Mesendoderm (in vitro differentiated cells): Measurements from ENCODE around the gene SLAMF8.

ENCODE experiments used
- DNase-seq: peaks from one replicate; pipeline ENCODE4 v3.0.0; 2013
- H2AK5ac ChIP-seq: 2 replicates; pipeline ENCODE4 v1.6.1; 2013; ENCODE audit warnings: low read length, inconsistent platforms
- H2BK120ac ChIP-seq: 2 replicates; pipeline ENCODE4 v1.6.1; 2013; ENCODE audit warnings: low read depth, mild to moderate bottlenecking, low read length, moderate library complexity, mixed read lengths
- H2BK15ac ChIP-seq: replicated peaks from 2 replicates; pipeline ENCODE4 v1.6.1; 2013; ENCODE audit warnings: low read depth, mild to moderate bottlenecking, moderate library complexity
- H2BK5ac ChIP-seq: 2 replicates; pipeline ENCODE4 v1.6.1; 2013; ENCODE audit warnings: low read length, inconsistent platforms
- H3K18ac ChIP-seq: 2 replicates; pipeline ENCODE4 v1.6.1; 2013; ENCODE audit warnings: mild to moderate bottlenecking, low read length, mixed read lengths
- H3K23ac ChIP-seq: one replicate; pipeline ENCODE4 v1.6.1; 2013; ENCODE audit warnings: low read length
- H3K27ac ChIP-seq: 2 replicates; pipeline ENCODE4 v1.5.1; 2013; ENCODE audit warnings: low read depth, mild to moderate bottlenecking, inconsistent platforms, low read length, moderate library complexity
- H3K27me3 ChIP-seq: 2 replicates; pipeline ENCODE4 v1.6.1; 2013; ENCODE audit warnings: low read length, control low read depth, mild to moderate bottlenecking, inconsistent platforms; ENCODE audit not compliant: insufficient read depth, poor library complexity
- H3K36me3 ChIP-seq: 2 replicates; pipeline ENCODE4 v1.6.1; 2013; ENCODE audit warnings: low read length, inconsistent platforms; ENCODE audit not compliant: control insufficient read depth, insufficient read depth
- H3K4ac ChIP-seq: one replicate; pipeline ENCODE4 v1.6.1; 2013; ENCODE audit warnings: low read depth, mild to moderate bottlenecking, low read length, moderate library complexity
- H3K4me1 ChIP-seq: 2 replicates; pipeline ENCODE4 v1.6.1; 2013; ENCODE audit warnings: low read depth, low read length, inconsistent platforms; ENCODE audit not compliant: control insufficient read depth
- H3K4me2 ChIP-seq: 2 replicates; pipeline ENCODE4 v1.6.1; 2013; ENCODE audit warnings: low read length
- H3K4me3 ChIP-seq: 2 replicates; pipeline ENCODE4 v1.5.1; 2013; ENCODE audit warnings: mild to moderate bottlenecking, low read length
- H3K56ac ChIP-seq: one replicate; pipeline ENCODE4 v1.6.1; 2013; ENCODE audit warnings: low read length
- H3K79me1 ChIP-seq: 2 replicates; pipeline ENCODE4 v1.6.1; 2013; ENCODE audit warnings: low read length, inconsistent platforms
- H3K79me2 ChIP-seq: 2 replicates; pipeline ENCODE4 v1.6.1; 2013; ENCODE audit warnings: mild to moderate bottlenecking, low read length; ENCODE audit not compliant: control insufficient read depth, insufficient read depth
- H3K9ac ChIP-seq: 2 replicates; pipeline ENCODE4 v1.6.1; 2013; ENCODE audit warnings: low read length, inconsistent platforms
- H4K5ac ChIP-seq: one replicate; pipeline ENCODE4 v1.6.1; 2013; ENCODE audit warnings: low read length
- H4K8ac ChIP-seq: one replicate; pipeline ENCODE4 v1.6.1; 2013; ENCODE audit warnings: low read depth, mild to moderate bottlenecking, control low read depth, low read length, moderate library complexity
- WGBS: extraction: QIAGEN DNeasy Blood & Tissue Kit; methylation state at CpG from one replicate; pipeline ENCODE4 v1.1.7; 2013; ENCODE audit warnings: low lambda C conversion rate, missing lambda C conversion rate; ENCODE audit not compliant: insufficient coverage; ENCODE audit errors: extremely low coverage; 5-methylcytosine and 5-hydroxymethylcytosine counted together

Gene SLAMF8

GRCh38 chr1:159856576-159856975, 29.9 kb downstream of the SLAMF8 start:
- Histone ChIP-seq H3K4me3 (no peak overlapping the region), H3K27me3 (peaks cover 3% of the 10 kb centered on the region), H3K4ac (no peak overlapping the region), H2BK120ac (no peak overlapping the region), H3K23ac (no peak overlapping the region), H2BK15ac (no peak overlapping the region), H2BK5ac (no peak overlapping the region), H2AK5ac (no peak overlapping the region), H4K8ac (no peak overlapping the region), H3K4me1 (no peaks in the 10 kb centered on the region), H3K18ac (no peak overlapping the region), H3K79me2 (no peaks in the 10 kb centered on the region), H3K4me2 (no peak overlapping the region), H3K79me1 (no peaks in the 10 kb centered on the region), H3K36me3 (no peaks in the 10 kb centered on the region), H4K5ac (no peak overlapping the region), H3K9ac (no peak overlapping the region), H3K56ac (no peak overlapping the region), H3K27ac (no peak overlapping the region)
- no peak for DNase-seq
- WGBS = no CpG with 5 or more reads among the region's 1 CpG

DNA sequence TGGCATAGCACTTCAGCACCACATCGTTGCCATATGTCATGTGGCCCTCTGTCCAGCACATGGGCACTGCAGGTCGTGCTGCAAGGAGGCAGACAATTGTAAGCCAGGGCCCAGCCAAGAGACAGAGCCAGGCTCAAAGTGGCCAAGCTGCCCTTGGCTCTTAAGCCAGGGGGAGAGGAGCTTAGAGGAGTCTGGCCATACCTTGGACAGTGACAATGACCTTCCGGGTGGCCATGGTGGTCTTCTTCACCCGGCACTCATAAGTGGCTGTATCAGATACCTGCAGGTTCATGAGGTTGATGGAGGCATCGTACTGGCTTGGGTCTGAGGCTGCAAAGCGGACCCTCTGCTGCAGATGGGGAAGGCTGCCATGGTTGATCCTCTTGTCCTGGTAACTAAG, 31.2 kb downstream of the SLAMF8 start:
- no CpG with 5 or more reads among the region's 6 CpGs for WGBS

DNA sequence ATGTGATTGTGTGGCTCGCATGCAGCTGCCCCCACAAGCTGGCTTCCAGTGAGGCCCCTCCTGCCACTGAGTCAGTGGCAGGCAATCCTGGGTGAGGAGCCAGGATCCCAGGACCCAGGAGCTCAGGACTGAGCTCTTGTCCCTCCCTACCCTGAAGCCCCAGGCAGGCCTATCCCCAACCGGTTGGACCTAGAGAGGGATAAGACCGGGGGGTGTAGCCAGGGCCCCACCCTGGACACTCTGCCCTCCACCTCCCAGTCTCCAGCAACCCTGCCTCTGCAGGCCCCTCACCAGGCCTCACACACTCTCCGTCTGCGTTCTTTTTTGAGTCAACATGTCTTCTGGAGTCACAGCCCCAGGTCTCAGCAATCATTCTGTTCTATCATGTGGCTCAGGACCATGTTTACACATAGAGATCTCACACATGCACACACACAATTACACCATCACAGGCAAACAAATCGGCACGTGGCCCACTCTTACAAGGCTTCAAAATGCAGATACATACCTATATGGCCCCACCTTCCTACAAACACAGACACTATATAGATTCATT, 33.2 kb downstream of the SLAMF8 start:
- Histone ChIP-seq H2BK5ac (no peak overlapping the region), H3K27me3 (peaks cover 3% of the 10 kb centered on the region), H3K4me3 (no peak overlapping the region), H4K5ac (no peak overlapping the region), H4K8ac (no peak overlapping the region), H3K56ac (no peak overlapping the region), H3K23ac (no peak overlapping the region), H3K4ac (no peak overlapping the region), H3K9ac (no peak overlapping the region), H3K79me1 (no peaks in the 10 kb centered on the region), H2BK15ac (no peak overlapping the region), H3K4me1 (no peaks in the 10 kb centered on the region), H3K36me3 (no peaks in the 10 kb centered on the region), H2BK120ac (no peak overlapping the region), H3K18ac (no peak overlapping the region), H3K79me2 (no peaks in the 10 kb centered on the region), H3K27ac (no peak overlapping the region), H2AK5ac (no peak overlapping the region), H3K4me2 (no peak overlapping the region)
- no CpG with 5 or more reads among the region's 7 CpGs for WGBS
- DNase-seq = no peak

More for the DNA sequence above, 31.2 kb downstream of the SLAMF8 start:
- Histone ChIP-seq H2BK15ac (no peak overlapping the region), H3K4me1 (no peaks in the 10 kb centered on the region), H3K23ac (no peak overlapping the region), H2BK5ac (no peak overlapping the region), H4K8ac (no peak overlapping the region), H3K9ac (no peak overlapping the region), H3K36me3 (no peaks in the 10 kb centered on the region), H3K4ac (no peak overlapping the region), H3K56ac (no peak overlapping the region), H2AK5ac (no peak overlapping the region), H3K79me2 (no peaks in the 10 kb centered on the region), H3K4me2 (no peak overlapping the region), H3K79me1 (no peaks in the 10 kb centered on the region), H3K4me3 (no peak overlapping the region), H2BK120ac (no peak overlapping the region), H4K5ac (no peak overlapping the region), H3K27me3 (peaks cover 3% of the 10 kb centered on the region), H3K27ac (no peak overlapping the region), H3K18ac (no peak overlapping the region)
- no peak for DNase-seq

DNA sequence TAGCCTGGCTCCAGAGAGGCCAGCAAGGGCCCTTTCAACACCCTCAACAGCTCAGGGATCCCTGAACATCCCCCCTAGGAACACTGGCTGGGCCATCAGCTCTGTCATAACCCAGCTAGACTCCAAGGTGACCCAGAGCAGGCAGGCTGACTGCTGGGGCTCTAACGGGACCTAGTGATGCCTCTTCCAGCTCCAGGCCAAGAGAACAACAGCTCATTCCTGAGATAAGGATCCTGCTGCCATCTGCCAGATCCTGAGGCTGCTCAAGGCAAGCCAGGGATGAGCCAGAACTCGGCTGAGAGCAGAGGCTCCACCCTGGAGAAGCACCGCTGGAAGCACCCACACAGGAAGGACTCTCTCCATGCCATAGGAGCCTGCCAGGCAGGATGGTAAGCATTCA, 33.8 kb downstream of the SLAMF8 start:
- no peak overlapping the region for H4K8ac ChIP-seq
- no peak overlapping the region for H2BK15ac ChIP-seq
- no peak overlapping the region for H2BK120ac ChIP-seq
- no peaks in the 10 kb centered on the region for H3K36me3 ChIP-seq
- H3K27ac ChIP-seq = no peak overlapping the region
- no peak overlapping the region for H3K23ac ChIP-seq
- H3K56ac ChIP-seq = no peak overlapping the region
- H3K4ac ChIP-seq = no peak overlapping the region
- no peak for DNase-seq
- H2BK5ac ChIP-seq = no peak overlapping the region
- H2AK5ac ChIP-seq = no peak overlapping the region
- no peak overlapping the region for H3K9ac ChIP-seq
- WGBS = no CpG with 5 or more reads among the region's 3 CpGs
- no peaks in the 10 kb centered on the region for H3K79me2 ChIP-seq
- H3K18ac ChIP-seq = no peak overlapping the region
- no peaks in the 10 kb centered on the region for H3K27me3 ChIP-seq
- H3K79me1 ChIP-seq = no peaks in the 10 kb centered on the region
- H3K4me2 ChIP-seq = no peak overlapping the region
- no peak overlapping the region for H4K5ac ChIP-seq
- H3K4me1 ChIP-seq = no peaks in the 10 kb centered on the region
- H3K4me3 ChIP-seq = no peak overlapping the region

DNA sequence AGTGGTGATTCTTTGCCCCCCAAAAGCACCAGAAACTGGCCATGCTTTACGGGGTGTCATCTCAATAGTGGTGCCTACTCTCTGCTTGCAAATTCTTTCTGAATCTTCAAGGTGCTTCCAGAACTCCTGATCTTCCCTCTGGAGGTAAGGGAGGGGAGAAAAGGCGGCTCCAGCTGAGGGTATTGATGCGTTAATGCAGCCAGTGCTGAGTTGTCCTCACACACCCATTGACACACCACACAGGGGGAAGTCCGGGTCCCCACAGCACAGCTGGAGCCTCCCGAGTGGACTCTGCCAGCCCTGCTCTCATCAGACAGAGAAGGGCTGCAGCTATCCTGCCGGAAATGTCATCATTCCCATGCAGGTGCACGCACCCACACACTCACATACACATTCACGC, 34.5 kb downstream of the SLAMF8 start:
- H3K23ac ChIP-seq = no peak overlapping the region
- no CpG with 5 or more reads among the region's 8 CpGs for WGBS
- no peak overlapping the region for H2BK120ac ChIP-seq
- no peak overlapping the region for H3K4me2 ChIP-seq
- H3K36me3 ChIP-seq = no peaks in the 10 kb centered on the region
- H3K4ac ChIP-seq = no peak overlapping the region
- no peak overlapping the region for H4K8ac ChIP-seq
- no peak overlapping the region for H4K5ac ChIP-seq
- H2BK5ac ChIP-seq = no peak overlapping the region
- no peak overlapping the region for H3K4me3 ChIP-seq
- H2AK5ac ChIP-seq = no peak overlapping the region
- no peak overlapping the region for H3K9ac ChIP-seq
- H3K18ac ChIP-seq = no peak overlapping the region
- no peaks in the 10 kb centered on the region for H3K4me1 ChIP-seq
- no peaks in the 10 kb centered on the region for H3K79me1 ChIP-seq
- no peaks in the 10 kb centered on the region for H3K27me3 ChIP-seq
- H3K27ac ChIP-seq = no peak overlapping the region
- no peaks in the 10 kb centered on the region for H3K79me2 ChIP-seq
- H3K56ac ChIP-seq = no peak overlapping the region
- H2BK15ac ChIP-seq = no peak overlapping the region
- no peak for DNase-seq

DNA sequence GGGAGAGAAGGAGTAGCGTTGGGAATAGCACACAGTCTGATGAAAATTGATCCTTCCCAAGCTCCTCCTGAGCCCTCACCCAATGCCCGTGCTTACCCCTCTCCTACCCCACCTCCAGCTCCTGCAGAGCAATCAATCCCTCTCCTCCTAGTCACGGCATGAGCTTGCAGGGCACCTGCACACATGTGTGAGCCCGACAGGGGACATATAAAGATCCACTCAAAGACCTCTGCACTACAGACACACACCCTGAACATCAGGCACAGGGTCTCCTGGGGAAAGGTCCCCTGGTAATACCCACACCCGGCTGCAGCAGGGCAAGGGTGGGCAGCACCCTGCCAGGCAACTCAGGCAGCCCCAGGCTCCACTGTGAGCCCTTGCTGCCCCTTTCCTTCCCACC, 35.4 kb downstream of the SLAMF8 start:
- Histone ChIP-seq H3K4me3 (no peak overlapping the region), H3K27me3 (no peaks in the 10 kb centered on the region), H2BK120ac (no peak overlapping the region), H4K5ac (no peak overlapping the region), H3K27ac (no peak overlapping the region), H3K79me1 (no peaks in the 10 kb centered on the region), H3K36me3 (no peaks in the 10 kb centered on the region), H3K9ac (no peak overlapping the region), H3K18ac (no peak overlapping the region), H3K23ac (no peak overlapping the region), H3K4ac (no peak overlapping the region), H4K8ac (no peak overlapping the region), H3K4me2 (no peak overlapping the region), H2AK5ac (no peak overlapping the region), H2BK5ac (no peak overlapping the region), H3K4me1 (no peaks in the 10 kb centered on the region), H2BK15ac (no peak overlapping the region), H3K79me2 (no peaks in the 10 kb centered on the region), H3K56ac (no peak overlapping the region)
- WGBS = no CpG with 5 or more reads among the region's 5 CpGs
- DNase-seq = no peak
